ENCODE measurements around the gene HASPIN. TPM values are rescaled to one million over a fixed set of nuclear protein-coding genes. Genes with fewer than 3 reads are reported as not detected.

HASPIN gene
- total RNA-seq: under 1 TPM in 1 of 4 donors, not detected in 3; 0.21 TPM

GRCh38 chr17:3723556-3724377, at the start of gene HASPIN:
HASPIN (plus strand) TSS chr17:3723903; CDS start chr17:3723936, 33 bp downstream.
- Histone ChIP-seq H3K9me3 (no peaks in the 10 kb centered on the region), H3K4me1 (peaks cover 2 to 47% (median 19%) of the 10 kb centered on the region in 4 donors), H3K4me3 (peak within 1 kb of the TSS; percentile 74 to 93 (median 78)), H3K36me3 (peaks cover 0 to 5% (median 0%) of the 10 kb centered on the region in 3 donors), H3K27ac (peak within 1 kb of the TSS; percentile 47 to 89 (median 86)), H3K27me3 (no peaks in the 10 kb centered on the region)
- TF ChIP-seq EP300 (IDR thresholded peaks at IDR 0.05) (peak; percentile 82 to 88), POLR2A (IDR thresholded peaks at IDR 0.05) (peak in 1 of 2 donors; percentile 43), CTCF (IDR thresholded peaks at IDR 0.05) (peak in 3 of 5 experiments; percentile 7 to 59 (median 54))
- DNase-seq (ENCODE audit: low spot score in 2 of 2): peak; percentile 76
- 0 to 1% methylated on average over 31 to 49 of the region's 98 CpGs for WGBS, 2 donors

GRCh38 chr17:3675886-3676285, 47.8 kb upstream of the HASPIN start:
- H3K9me3 ChIP-seq: no peaks in the 10 kb centered on the region
- DNase-seq (ENCODE audit: low spot score in 2 of 2): no peak
- 90% methylated on average over 10 to 11 of the region's 11 CpGs for WGBS, 2 donors
- peaks cover 0 to under 1% of the 10 kb centered on the region in 2 donors for H3K27me3 ChIP-seq
- no peak overlapping the region for H3K27ac ChIP-seq
- H3K4me1 ChIP-seq: no peaks in the 10 kb centered on the region
- H3K36me3 ChIP-seq: peaks cover 0 to 22% (median 0%) of the 10 kb centered on the region in 3 donors
- no peak overlapping the region for H3K4me3 ChIP-seq
- TF ChIP-seq EP300 (IDR thresholded peaks at IDR 0.05): no peak
- no peak for TF ChIP-seq POLR2A (IDR thresholded peaks at IDR 0.05)
- TF ChIP-seq CTCF (IDR thresholded peaks at IDR 0.05): no peak

GRCh38 chr17:3678095-3678820, 45.4 kb upstream of the HASPIN start:
- Histone ChIP-seq H3K36me3 (peaks cover 0 to 5% (median 0%) of the 10 kb centered on the region in 3 donors), H3K4me3 (no peak overlapping the region), H3K27me3 (peaks cover 0 to 14% of the 10 kb centered on the region in 2 donors), H3K4me1 (peaks cover 0 to 4% (median 0%) of the 10 kb centered on the region in 4 donors), H3K27ac (no peak overlapping the region), H3K9me3 (no peaks in the 10 kb centered on the region)
- TF ChIP-seq CTCF (IDR thresholded peaks at IDR 0.05): no peak
- TF ChIP-seq POLR2A (IDR thresholded peaks at IDR 0.05): no peak
- no peak for TF ChIP-seq EP300 (IDR thresholded peaks at IDR 0.05)
- DNase-seq (ENCODE audit: low spot score in 2 of 2): no peak
- 34 to 52% methylated on average over 12 to 16 of the region's 16 CpGs for WGBS, 2 donors

GRCh38 chr17:3678821-3679530, 44.7 kb upstream of the HASPIN start:
- 78 to 85% methylated on average over 27 of the region's 27 CpGs for WGBS, 2 donors
- peaks cover 0 to 18% of the 10 kb centered on the region in 2 donors for H3K27me3 ChIP-seq

More at GRCh38 chr17:3678821-3679530, 44.7 kb upstream of the HASPIN start:
- Histone ChIP-seq H3K4me1 (peaks cover 0 to 4% (median 0%) of the 10 kb centered on the region in 4 donors), H3K4me3 (no peak overlapping the region), H3K9me3 (no peaks in the 10 kb centered on the region), H3K27ac (no peak overlapping the region), H3K36me3 (no peaks in the 10 kb centered on the region)
- no peak for DNase-seq (ENCODE audit: low spot score in 2 of 2)
- TF ChIP-seq EP300 (IDR thresholded peaks at IDR 0.05) (no peak), CTCF (IDR thresholded peaks at IDR 0.05) (no peak), POLR2A (IDR thresholded peaks at IDR 0.05) (no peak)
